ENCODE data around the gene KCNE1. TPM values are rescaled to one million over a fixed set of nuclear protein-coding genes. Genes with fewer than 3 reads are reported as not detected.

The KCNE1 gene
- total RNA-seq, 1 donor from 2014 or later: 0.59 TPM

- Mint-ChIP-seq H3K27me3 (ENCODE audit: unreplicated experiment) (no peaks in the 10 kb centered on the region), H3K36me3 (ENCODE audit: unreplicated experiment) (no peaks in the 10 kb centered on the region), H3K4me3 (ENCODE audit: unreplicated experiment) (no peak overlapping the region), H3K27ac (ENCODE audit: unreplicated experiment) (no peak overlapping the region), H3K9me3 (ENCODE audit: unreplicated experiment) (no peaks in the 10 kb centered on the region), H3K4me1 (ENCODE audit: unreplicated experiment) (peaks cover 1% of the 10 kb centered on the region)
- DNase-seq (ENCODE audit: extremely low spot score, unreplicated experiment): no peak
- peak; percentile 72 for TF ChIP-seq CTCF (IDR thresholded peaks at IDR 0.05)
Measured at GRCh38 chr21:34510148-34511142, 1.6 kb downstream of the KCNE1 start.

GRCh38 chr21:34509151-34509550 lies 2.9 kb downstream of the KCNE1 start:
- Mint-ChIP-seq H3K4me1 (ENCODE audit: unreplicated experiment) (peaks cover 1% of the 10 kb centered on the region), H3K36me3 (ENCODE audit: unreplicated experiment) (no peaks in the 10 kb centered on the region), H3K27ac (ENCODE audit: unreplicated experiment) (no peak overlapping the region), H3K4me3 (ENCODE audit: unreplicated experiment) (no peak overlapping the region), H3K9me3 (ENCODE audit: unreplicated experiment) (no peaks in the 10 kb centered on the region), H3K27me3 (ENCODE audit: unreplicated experiment) (no peaks in the 10 kb centered on the region)
- no peak for DNase-seq (ENCODE audit: extremely low spot score, unreplicated experiment)
- peak; percentile 32 for TF ChIP-seq CTCF (IDR thresholded peaks at IDR 0.05)

- no peaks in the 10 kb centered on the region for H3K36me3 Mint-ChIP-seq (ENCODE audit: unreplicated experiment)
- H3K27me3 Mint-ChIP-seq (ENCODE audit: unreplicated experiment): no peaks in the 10 kb centered on the region
- no peaks in the 10 kb centered on the region for H3K9me3 Mint-ChIP-seq (ENCODE audit: unreplicated experiment)
- no peak for TF ChIP-seq CTCF (IDR thresholded peaks at IDR 0.05)
- peaks cover 4% of the 10 kb centered on the region for H3K4me1 Mint-ChIP-seq (ENCODE audit: unreplicated experiment)
- no peak for DNase-seq (ENCODE audit: extremely low spot score, unreplicated experiment)
- H3K27ac Mint-ChIP-seq (ENCODE audit: unreplicated experiment): no peak overlapping the region
- H3K4me3 Mint-ChIP-seq (ENCODE audit: unreplicated experiment): no peak overlapping the region
Measured at GRCh38 chr21:34504595-34504994, 7.4 kb downstream of the KCNE1 start.

GRCh38 chr21:34502480-34503106 lies 9.4 kb downstream of the KCNE1 start:
- Mint-ChIP-seq H3K27me3 (ENCODE audit: unreplicated experiment) (peaks cover 4% of the 10 kb centered on the region), H3K4me3 (ENCODE audit: unreplicated experiment) (no peak overlapping the region), H3K9me3 (ENCODE audit: unreplicated experiment) (peaks cover 9% of the 10 kb centered on the region), H3K27ac (ENCODE audit: unreplicated experiment) (no peak overlapping the region), H3K4me1 (ENCODE audit: unreplicated experiment) (peaks cover 20% of the 10 kb centered on the region), H3K36me3 (ENCODE audit: unreplicated experiment) (peaks cover 7% of the 10 kb centered on the region)
- no peak for TF ChIP-seq CTCF (IDR thresholded peaks at IDR 0.05)
- DNase-seq (ENCODE audit: extremely low spot score, unreplicated experiment): no peak

- Mint-ChIP-seq H3K27me3 (ENCODE audit: unreplicated experiment) (peaks cover 4% of the 10 kb centered on the region), H3K27ac (ENCODE audit: unreplicated experiment) (no peak overlapping the region), H3K36me3 (ENCODE audit: unreplicated experiment) (peaks cover 13% of the 10 kb centered on the region), H3K4me3 (ENCODE audit: unreplicated experiment) (no peak overlapping the region), H3K4me1 (ENCODE audit: unreplicated experiment) (peaks cover 20% of the 10 kb centered on the region), H3K9me3 (ENCODE audit: unreplicated experiment) (peaks cover 18% of the 10 kb centered on the region)
- TF ChIP-seq CTCF (IDR thresholded peaks at IDR 0.05): no peak
- DNase-seq (ENCODE audit: extremely low spot score, unreplicated experiment): no peak
Measured at GRCh38 chr21:34501716-34502115, 10.3 kb downstream of the KCNE1 start.
